HEK293T (cell line): Measurements from ENCODE around the gene LRRC4B.

Experiments
- CTCF ChIA-PET: fragments of 350-600 bp; formaldehyde crosslinking; extraction: SDS; loops from one replicate; lab custom pipeline; 2021; ENCODE audit warnings: antibody characterized with exemption, inconsistent platforms; lab: Yijun Ruan, JAX
- POLR2A ChIA-PET: fragments of 350-600 bp; formaldehyde crosslinking; extraction: SDS; loops from one replicate; lab custom pipeline; 2020; ENCODE audit warnings: antibody characterized with exemption, inconsistent platforms; lab: Yijun Ruan, JAX
- DNase-seq: peaks from one replicate; pipeline ENCODE4 v3.0.0; 2012; ENCODE audit warnings: mixed read lengths; ENCODE audit errors: extremely low spot score
- ARNT ChIP-seq: fragments of 450-650 bp; IDR thresholded peaks from 2 replicates; pipeline ENCODE4 v1.6.1; 2017; ENCODE audit warnings: mild to moderate bottlenecking
- BHLHE40 ChIP-seq: fragments of 450-650 bp; IDR thresholded peaks from 2 replicates; pipeline ENCODE4 v1.6.1; 2016; ENCODE audit warnings: mild to moderate bottlenecking, moderate library complexity, borderline replicate concordance
- CTBP1 ChIP-seq: fragments of 450-650 bp; IDR thresholded peaks from 2 replicates; pipeline ENCODE4 v1.6.1; 2016; ENCODE audit warnings: borderline replicate concordance
- ELF4 ChIP-seq: fragments of 450-650 bp; IDR thresholded peaks from 2 replicates; pipeline ENCODE4 v1.6.1; 2017; ENCODE audit warnings: antibody characterized with exemption
- FOXA1 ChIP-seq: fragments of 450-650 bp; IDR thresholded peaks from 2 replicates; pipeline ENCODE4 v1.6.1; 2016; ENCODE audit warnings: mild to moderate bottlenecking
- FOXK2 ChIP-seq: fragments of 450-650 bp; IDR thresholded peaks from 2 replicates; pipeline ENCODE4 v1.6.1; 2016; ENCODE audit warnings: mild to moderate bottlenecking
- FOXM1 ChIP-seq: fragments of 450-650 bp; IDR thresholded peaks from 2 replicates; pipeline ENCODE4 v1.6.1; 2017; ENCODE audit warnings: mild to moderate bottlenecking, borderline replicate concordance
- HDGF ChIP-seq: fragments of 450-650 bp; IDR thresholded peaks from 2 replicates; pipeline ENCODE4 v1.6.1; 2017; ENCODE audit warnings: antibody characterized with exemption, borderline replicate concordance
- L3MBTL2 ChIP-seq: fragments of 450-650 bp; conservative IDR thresholded peaks from 2 replicates; pipeline ENCODE4 v1.6.1; 2016; ENCODE audit warnings: mild to moderate bottlenecking
- LEF1 ChIP-seq: fragments of 450-650 bp; IDR thresholded peaks from 2 replicates; pipeline ENCODE4 v1.6.1; 2017; ENCODE audit warnings: mild to moderate bottlenecking, borderline replicate concordance
- NFRKB ChIP-seq: fragments of 450-650 bp; IDR thresholded peaks from 2 replicates; pipeline ENCODE4 v1.6.1; 2016; ENCODE audit warnings: mild to moderate bottlenecking, moderate library complexity
- SP1 ChIP-seq: fragments of 450-650 bp; IDR thresholded peaks from 2 replicates; pipeline ENCODE4 v1.6.1; 2017
- SUZ12 ChIP-seq: fragments of 450-650 bp; IDR thresholded peaks from 2 replicates; pipeline ENCODE4 v1.6.1; 2016; ENCODE audit warnings: mild to moderate bottlenecking
- TARDBP ChIP-seq: fragments of 450-650 bp; IDR thresholded peaks from 2 replicates; pipeline ENCODE4 v1.6.1; 2016
- ZNF384 ChIP-seq: fragments of 450-650 bp; IDR thresholded peaks from 2 replicates; pipeline ENCODE4 v1.6.1; 2016
- TF ChIP-seq, protein P1 (sequence below): fragments of 450-650 bp; IDR thresholded peaks from 2 replicates; pipeline ENCODE4 v1.6.1; 2016

The LRRC4B gene

DNA sequence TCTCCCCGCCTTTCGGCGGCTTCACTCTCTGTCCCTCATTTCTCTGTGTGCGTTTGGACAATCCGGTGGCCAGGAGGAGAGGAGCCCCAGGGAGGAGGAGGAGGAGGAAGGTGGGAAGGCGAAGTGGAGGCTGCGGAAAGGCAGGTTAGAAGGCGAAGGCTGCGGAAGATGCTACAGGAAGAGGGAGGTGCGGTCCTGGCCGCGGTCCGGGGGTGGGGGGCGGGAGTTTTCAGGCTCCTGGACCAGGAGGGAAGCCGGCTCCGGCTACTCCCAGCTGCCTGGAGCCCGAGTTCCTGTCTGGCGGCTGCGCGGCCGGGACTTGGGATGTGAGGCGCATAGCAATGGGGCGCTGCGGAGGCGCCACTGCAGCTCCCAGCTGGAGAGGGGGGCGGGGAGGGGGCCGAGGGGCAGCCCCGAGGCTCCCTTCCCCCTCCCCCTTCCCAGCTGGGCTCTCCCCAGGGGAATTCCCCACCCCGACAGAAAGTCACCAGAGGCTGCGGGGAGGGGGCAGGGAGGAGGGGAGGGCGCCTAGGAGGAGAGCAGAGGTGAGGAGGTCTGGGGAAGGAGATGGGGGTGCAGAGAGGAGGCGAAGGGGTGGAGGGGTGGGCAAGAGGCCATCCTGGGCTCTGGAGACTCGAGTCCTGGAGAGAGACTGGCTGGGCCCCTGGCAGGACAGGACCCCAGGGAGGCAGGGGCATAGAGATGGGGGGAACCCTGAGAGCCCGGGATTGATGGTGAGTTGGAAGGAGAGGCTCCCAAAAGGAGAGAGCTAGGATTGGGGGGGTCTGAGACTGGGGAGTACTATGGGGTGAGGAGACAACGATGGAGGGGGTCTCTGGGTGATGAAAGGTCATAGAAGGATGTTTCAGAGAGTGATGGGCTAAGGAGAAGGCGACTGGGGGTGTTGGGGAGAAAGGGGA lies 2.0 kb downstream of the LRRC4B start:
- DNase-seq: no peak
- ChIA-PET POLR2A (no interaction called here), CTCF (no interaction called here)
- TF ChIP-seq SP1 (no peak), FOXK2 (no peak), HDGF (no peak), LEF1 (no peak), TARDBP (no peak), ELF4 (no peak), BHLHE40 (no peak), NFRKB (no peak), ARNT (no peak), FOXA1 (no peak), SUZ12 (no peak), L3MBTL2 (no peak), FOXM1 (no peak)
- TF ChIP-seq, protein P1, sequence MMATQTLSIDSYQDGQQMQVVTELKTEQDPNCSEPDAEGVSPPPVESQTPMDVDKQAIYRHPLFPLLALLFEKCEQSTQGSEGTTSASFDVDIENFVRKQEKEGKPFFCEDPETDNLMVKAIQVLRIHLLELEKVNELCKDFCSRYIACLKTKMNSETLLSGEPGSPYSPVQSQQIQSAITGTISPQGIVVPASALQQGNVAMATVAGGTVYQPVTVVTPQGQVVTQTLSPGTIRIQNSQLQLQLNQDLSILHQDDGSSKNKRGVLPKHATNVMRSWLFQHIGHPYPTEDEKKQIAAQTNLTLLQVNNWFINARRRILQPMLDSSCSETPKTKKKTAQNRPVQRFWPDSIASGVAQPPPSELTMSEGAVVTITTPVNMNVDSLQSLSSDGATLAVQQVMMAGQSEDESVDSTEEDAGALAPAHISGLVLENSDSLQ: no peak

DNA sequence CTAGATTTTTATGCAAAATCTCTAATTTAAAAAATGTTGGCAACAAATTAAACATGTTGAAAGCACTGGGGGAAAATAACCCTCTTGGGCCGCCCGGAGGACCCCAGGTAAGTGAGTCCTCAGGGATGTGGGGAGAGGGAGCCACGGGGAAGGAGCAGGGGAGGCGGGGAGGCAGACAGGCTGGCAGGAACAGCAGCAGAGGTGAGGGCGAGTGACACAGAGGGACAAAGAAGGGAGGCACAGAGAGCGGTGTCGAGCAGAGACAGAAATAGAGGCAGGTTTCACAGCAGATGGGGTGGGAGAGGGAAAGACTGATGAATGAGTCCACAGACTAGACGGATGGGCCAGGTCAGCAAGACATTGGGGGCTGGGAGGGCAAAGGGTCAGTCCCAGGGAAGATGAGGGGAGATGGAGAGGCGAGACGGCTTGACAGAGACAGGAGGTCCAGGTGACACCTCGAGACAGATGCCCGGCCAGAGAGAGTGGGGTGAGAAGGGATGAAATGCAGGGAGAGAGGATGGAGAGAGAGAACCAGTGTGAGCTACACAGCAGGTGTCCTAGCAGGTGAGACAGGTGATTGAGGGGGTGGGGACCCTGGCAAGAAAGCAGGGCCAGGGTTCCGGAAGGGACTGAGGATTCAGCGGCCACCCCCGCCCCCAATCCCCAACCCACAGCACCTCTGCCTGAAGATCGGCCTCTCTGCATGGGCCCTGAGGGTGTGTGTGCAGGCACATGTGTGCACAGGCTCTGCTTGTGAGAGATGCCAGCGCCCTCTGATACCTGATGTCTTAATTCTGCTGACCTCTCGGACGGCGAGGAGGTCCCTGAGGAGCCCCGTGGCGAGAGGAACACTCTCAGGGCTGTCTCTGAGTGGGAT lies 3.8 kb downstream of the LRRC4B start:
- TF ChIP-seq ARNT: no peak
- no peak for TF ChIP-seq FOXM1
- TF ChIP-seq LEF1: no peak
- TF ChIP-seq NFRKB: no peak
- no peak for TF ChIP-seq FOXK2
- TF ChIP-seq TARDBP: no peak
- TF ChIP-seq FOXA1: no peak
- no peak for TF ChIP-seq SUZ12
- TF ChIP-seq SP1: no peak
- no peak for TF ChIP-seq ZNF384
- ChIA-PET CTCF (interaction anchor here (1.1 kb wide), 1 partner anchor 8 kb away, joined by 4 read pairs; no protein-coding TSS in a partner anchor), POLR2A (no interaction called here)
- DNase-seq: no peak

DNA sequence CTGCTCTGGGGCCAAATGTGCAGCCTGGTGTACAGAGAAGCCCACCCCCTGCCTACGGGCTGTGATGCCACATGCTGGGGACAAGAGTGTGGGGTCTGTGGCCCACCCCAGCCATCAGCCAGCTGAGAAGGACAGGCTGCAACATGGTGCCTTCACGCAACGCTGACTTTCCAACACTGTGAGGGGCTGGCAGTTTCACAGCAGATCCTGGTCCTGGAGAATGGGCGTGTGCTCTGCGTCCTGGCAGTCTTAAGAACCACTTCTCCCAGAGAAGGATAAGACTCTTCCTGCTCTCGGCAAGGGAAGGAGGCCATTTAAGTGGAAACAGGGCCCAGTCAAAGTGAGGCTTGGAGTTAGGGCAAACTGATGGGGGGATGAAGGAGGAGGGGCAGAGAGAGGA lies 4.6 kb downstream of the LRRC4B start:
- POLR2A ChIA-PET: no interaction called here
- CTCF ChIA-PET: no interaction called here
- TF ChIP-seq L3MBTL2 (no peak), FOXM1 (no peak), FOXK2 (no peak), SP1 (no peak), BHLHE40 (no peak), ARNT (no peak), ELF4 (no peak), ZNF384 (no peak)
- no peak for DNase-seq

DNA sequence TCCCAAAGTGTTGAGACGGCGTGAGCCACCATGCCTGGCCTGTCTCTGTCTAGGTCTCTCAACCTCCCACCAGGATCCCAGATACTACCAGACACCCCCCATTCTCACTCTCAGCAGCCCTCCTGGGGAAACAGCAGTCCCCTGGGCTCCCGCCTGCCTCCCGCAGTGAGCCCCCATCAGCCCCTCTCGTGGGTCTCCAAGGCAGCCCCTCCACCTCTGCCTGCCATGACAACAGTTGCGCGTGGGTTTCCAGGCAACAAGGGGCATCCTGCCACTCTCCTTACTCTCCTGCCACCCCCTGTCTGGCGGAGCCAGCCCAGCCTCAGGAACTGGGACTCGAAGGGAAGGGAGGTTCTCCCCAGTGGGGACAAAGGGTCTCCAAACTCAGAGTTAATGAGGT lies 5.2 kb downstream of the LRRC4B start:
- TF ChIP-seq SUZ12 (no peak), BHLHE40 (no peak), FOXA1 (no peak), SP1 (no peak), LEF1 (no peak), HDGF (no peak), ZNF384 (no peak), NFRKB (no peak), L3MBTL2 (no peak), FOXM1 (no peak), ELF4 (no peak), TARDBP (no peak), CTBP1 (no peak), FOXK2 (no peak)
- TF ChIP-seq, protein P1: no peak
- ChIA-PET POLR2A (no interaction called here), CTCF (interaction anchor here (0.7 kb wide), 1 partner anchor 44 kb away, joined by 4 read pairs; no protein-coding TSS in a partner anchor)
- no peak for DNase-seq

DNA sequence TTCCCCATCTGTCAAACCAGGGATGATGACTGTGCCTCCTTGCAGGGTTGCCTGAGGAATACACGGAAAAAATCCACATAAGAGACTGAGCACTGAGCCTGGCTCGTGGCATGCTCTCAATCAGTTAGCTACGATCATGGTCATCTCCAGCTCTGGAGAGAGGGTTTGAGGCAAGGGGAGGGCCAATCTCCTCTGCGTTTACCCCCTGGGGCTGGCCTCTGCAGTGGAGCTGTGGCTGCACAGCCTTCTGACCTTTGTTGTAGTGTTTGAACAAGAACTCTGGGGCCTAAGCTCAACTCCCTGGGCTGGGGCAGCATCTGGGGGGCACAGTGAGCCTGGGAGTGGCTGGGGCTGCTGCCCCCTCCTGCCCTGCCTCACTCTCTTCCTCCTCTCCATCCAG lies 5.9 kb downstream of the LRRC4B start:
- no peak for TF ChIP-seq ELF4
- no peak for TF ChIP-seq LEF1
- no peak for TF ChIP-seq FOXM1
- TF ChIP-seq FOXK2: no peak
- TF ChIP-seq HDGF: no peak
- TF ChIP-seq ARNT: no peak
- no peak for TF ChIP-seq SP1
- no peak for TF ChIP-seq TARDBP
- TF ChIP-seq ZNF384: no peak
- TF ChIP-seq FOXA1: no peak
- TF ChIP-seq L3MBTL2: no peak
- no peak for TF ChIP-seq BHLHE40
- no peak for TF ChIP-seq NFRKB
- TF ChIP-seq, protein P1: no peak
- no peak for TF ChIP-seq CTBP1
- no peak for TF ChIP-seq SUZ12
- no peak for DNase-seq
- ChIA-PET CTCF (interaction anchor here (0.6 to 0.7 kb wide), 2 partner anchors 45 to 212 kb away, joined by 3 to 4 read pairs; no protein-coding TSS in a partner anchor), POLR2A (no interaction called here)
